Gastroesophageal sphincter (tissue), 3 donors: ENCODE results near the gene IL13RA1.

Experiments
- EP300 ChIP-seq: sonication (generic); formaldehyde crosslinking; IDR thresholded peaks from one replicate; pipeline ENCODE4 v1.6.1; 2017; ENCODE audit warnings: antibody characterized with exemption, mild to moderate bottlenecking
- POLR2AphosphoS5 ChIP-seq: sonication (generic); formaldehyde crosslinking; IDR thresholded peaks from one replicate; pipeline ENCODE4 v1.6.1; 2017; ENCODE audit warnings: antibody characterized with exemption
- TF ChIP-seq, protein P1 (sequence below), 4 experiments: fragments of 200-600 bp in 2 of 4; fragments of 450-650 bp in 2 of 4; sonication (generic) in 1 of 4; IDR thresholded peaks; one replicate each; pipeline ENCODE4 v1.5.1; 2017 to 2019; ENCODE audit warnings: antibody characterized with exemption in 4 of 4, mild to moderate bottlenecking in 2 of 4, moderate library complexity in 2 of 4

DNA sequence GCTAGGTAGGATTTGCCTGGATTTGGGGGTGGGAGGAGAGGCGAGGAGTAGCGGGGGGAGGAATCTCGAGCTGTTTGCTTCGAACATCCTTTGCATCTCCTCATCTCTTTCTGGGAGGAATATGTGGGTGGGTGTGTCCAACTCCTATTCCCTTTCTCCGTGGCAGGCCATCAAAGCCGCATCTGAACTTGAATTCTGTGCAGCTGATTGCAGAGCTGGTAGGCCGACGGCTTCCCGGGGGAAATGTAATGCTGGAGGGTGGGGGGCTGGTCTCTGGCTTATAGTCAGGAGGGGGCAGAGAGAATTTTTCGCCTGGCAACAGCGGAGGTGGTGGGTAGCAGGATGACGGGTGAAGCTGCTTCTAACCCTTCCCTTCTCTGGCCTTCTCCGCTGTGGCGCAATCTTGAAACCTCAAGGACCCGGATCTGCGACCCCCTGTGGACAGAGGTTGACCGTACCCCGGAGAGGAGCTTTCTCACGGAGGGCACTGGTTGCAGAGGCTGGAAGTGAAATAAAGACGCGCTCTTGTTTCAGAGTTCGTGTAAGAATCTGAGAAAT is 96.8 kb downstream of the IL13RA1 start:
- TF ChIP-seq POLR2AphosphoS5, result no peak
- TF ChIP-seq EP300, result no peak
- TF ChIP-seq, protein P1, sequence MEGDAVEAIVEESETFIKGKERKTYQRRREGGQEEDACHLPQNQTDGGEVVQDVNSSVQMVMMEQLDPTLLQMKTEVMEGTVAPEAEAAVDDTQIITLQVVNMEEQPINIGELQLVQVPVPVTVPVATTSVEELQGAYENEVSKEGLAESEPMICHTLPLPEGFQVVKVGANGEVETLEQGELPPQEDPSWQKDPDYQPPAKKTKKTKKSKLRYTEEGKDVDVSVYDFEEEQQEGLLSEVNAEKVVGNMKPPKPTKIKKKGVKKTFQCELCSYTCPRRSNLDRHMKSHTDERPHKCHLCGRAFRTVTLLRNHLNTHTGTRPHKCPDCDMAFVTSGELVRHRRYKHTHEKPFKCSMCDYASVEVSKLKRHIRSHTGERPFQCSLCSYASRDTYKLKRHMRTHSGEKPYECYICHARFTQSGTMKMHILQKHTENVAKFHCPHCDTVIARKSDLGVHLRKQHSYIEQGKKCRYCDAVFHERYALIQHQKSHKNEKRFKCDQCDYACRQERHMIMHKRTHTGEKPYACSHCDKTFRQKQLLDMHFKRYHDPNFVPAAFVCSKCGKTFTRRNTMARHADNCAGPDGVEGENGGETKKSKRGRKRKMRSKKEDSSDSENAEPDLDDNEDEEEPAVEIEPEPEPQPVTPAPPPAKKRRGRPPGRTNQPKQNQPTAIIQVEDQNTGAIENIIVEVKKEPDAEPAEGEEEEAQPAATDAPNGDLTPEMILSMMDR (IDR thresholded peaks at IDR 0.05), result no peak
